SK-N-SH treated with all-trans-retinoic acid at 6 μM for 48 hours (cell line): ENCODE measurements around the gene CGB7.

Source experiments
- ATAC-seq: fragments of 200-7000 bp; cut with Tn5 transposase; 3 replicates; pipeline ENCODE4 v1.9.1; 2020; ENCODE audit warnings: mild to moderate bottlenecking, moderate library complexity
- ARNTL ChIP-seq: fragments of 450-650 bp; formaldehyde crosslinking; IDR thresholded peaks from 2 replicates; pipeline ENCODE4 v1.5.0; 2020; ENCODE audit warnings: low read depth, mild to moderate bottlenecking, moderate library complexity, borderline replicate concordance
- BACH2 ChIP-seq: fragments of 250-450 bp; sonication (Bioruptor Pico); IDR thresholded peaks from 2 replicates; pipeline ENCODE4 v1.9.0; 2021; ENCODE audit warnings: mild to moderate bottlenecking, borderline replicate concordance
- CSDC2 ChIP-seq: fragments of 250-450 bp; sonication (Bioruptor Pico); IDR thresholded peaks from 2 replicates; pipeline ENCODE4 v1.5.0; 2020; ENCODE audit warnings: mild to moderate bottlenecking, moderate library complexity
- ESRRG ChIP-seq: fragments of 250-450 bp; sonication (Bioruptor Pico); IDR thresholded peaks from 2 replicates; pipeline ENCODE4 v1.6.1; 2021; ENCODE audit warnings: mild to moderate bottlenecking
- ISL1 ChIP-seq: fragments of 250-450 bp; sonication (Bioruptor Pico); IDR thresholded peaks from 2 replicates; pipeline ENCODE4 v2.1.2; 2022; ENCODE audit warnings: mild to moderate bottlenecking, moderate library complexity
- OSR1 ChIP-seq: fragments of 250-450 bp; sonication (Bioruptor Pico); IDR thresholded peaks from 2 replicates; pipeline ENCODE4 v1.8.0; 2022; ENCODE audit warnings: moderate library complexity, mild to moderate bottlenecking, inconsistent platforms
- RARB ChIP-seq: fragments of 250-450 bp; sonication (Bioruptor Pico); IDR thresholded peaks from 2 replicates; pipeline ENCODE4 v1.8.0; 2021; ENCODE audit warnings: mild to moderate bottlenecking, moderate library complexity
- SNAI2 ChIP-seq: fragments of 250-450 bp; sonication (Bioruptor Pico); IDR thresholded peaks from 2 replicates; pipeline ENCODE4 v1.5.0; 2020; ENCODE audit warnings: mild to moderate bottlenecking, moderate library complexity
- TCF4 ChIP-seq: fragments of 250-450 bp; sonication (Bioruptor Pico); IDR thresholded peaks from 2 replicates; pipeline ENCODE4 v1.8.0; 2021; ENCODE audit warnings: mild to moderate bottlenecking, moderate library complexity, borderline replicate concordance
- TOX ChIP-seq: fragments of 250-450 bp; sonication (Bioruptor Pico); IDR thresholded peaks from 2 replicates; pipeline ENCODE4 v1.8.0; 2021; ENCODE audit warnings: mild to moderate bottlenecking, moderate library complexity, borderline replicate concordance
- ZC3H10 ChIP-seq: fragments of 250-450 bp; sonication (Bioruptor Pico); IDR thresholded peaks from 2 replicates; pipeline ENCODE4 v1.5.1; 2021; ENCODE audit warnings: mild to moderate bottlenecking, moderate library complexity
- ZFP3 ChIP-seq: fragments of 250-450 bp; sonication (Bioruptor Pico); IDR thresholded peaks from 2 replicates; pipeline ENCODE4 v1.5.0; 2020; ENCODE audit warnings: mild to moderate bottlenecking, moderate library complexity
- ZNF70 ChIP-seq: fragments of 450-650 bp; formaldehyde crosslinking; IDR thresholded peaks from 2 replicates; pipeline ENCODE4 v1.5.0; 2020; ENCODE audit warnings: mild to moderate bottlenecking, moderate library complexity
- ZNF8 ChIP-seq: fragments of 450-650 bp; formaldehyde crosslinking; IDR thresholded peaks from 2 replicates; pipeline ENCODE4 v1.5.0; 2020; ENCODE audit warnings: mild to moderate bottlenecking, moderate library complexity
- TF ChIP-seq, protein P1 (sequence below): fragments of 250-450 bp; sonication (Bioruptor Pico); IDR thresholded peaks from 2 replicates; pipeline ENCODE4 v1.8.0; 2021; ENCODE audit warnings: low read depth, mild to moderate bottlenecking, moderate library complexity, borderline replicate concordance
- TF ChIP-seq, protein P2 (sequence below): fragments of 250-450 bp; sonication (Bioruptor Pico); IDR thresholded peaks from 2 replicates; pipeline ENCODE4 v1.5.1; 2020; ENCODE audit warnings: low read depth, mild to moderate bottlenecking, moderate library complexity
- TF ChIP-seq, protein P3 (sequence below): fragments of 250-450 bp; sonication (Bioruptor Pico); IDR thresholded peaks from 2 replicates; pipeline ENCODE4 v1.8.0; 2020; ENCODE audit warnings: mild to moderate bottlenecking, moderate library complexity, borderline replicate concordance
- TF ChIP-seq, protein P4 (sequence below): fragments of 250-450 bp; sonication (Bioruptor Pico); IDR thresholded peaks from 2 replicates; pipeline ENCODE4 v1.5.1; 2021; ENCODE audit warnings: mild to moderate bottlenecking, moderate library complexity
- TF ChIP-seq, protein P5 (sequence below): fragments of 250-450 bp; sonication (Bioruptor Pico); IDR thresholded peaks from 2 replicates; pipeline ENCODE4 v1.5.0; 2020; ENCODE audit warnings: mild to moderate bottlenecking, moderate library complexity

CGB7 gene

DNA sequence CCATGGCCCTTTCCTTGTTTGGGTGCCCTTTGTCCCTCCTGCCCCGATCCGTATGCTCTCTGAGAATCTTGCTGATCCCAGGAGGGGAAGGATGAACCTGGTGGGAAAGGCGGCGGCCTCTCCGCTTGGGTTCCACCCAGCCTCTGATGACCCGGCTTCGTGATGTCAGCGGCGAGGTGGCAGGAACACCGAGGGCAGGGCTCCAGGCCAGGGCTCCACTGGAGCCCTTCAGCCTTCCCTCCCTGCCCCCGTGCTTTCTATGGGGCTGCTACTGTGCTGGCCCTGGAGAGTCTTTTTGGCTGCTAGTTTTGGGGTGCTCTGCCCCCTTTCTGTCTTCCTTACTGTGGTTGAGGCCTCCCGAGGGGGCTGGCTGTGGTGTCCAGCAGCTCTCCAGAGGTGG, 44.8 kb upstream of the CGB7 start (continued):
- TF ChIP-seq CSDC2 (no peak), ARNTL (CRISPR knock-in tag) (no peak), BACH2 (no peak), ISL1 (no peak), ZNF8 (CRISPR knock-in tag) (no peak), ESRRG (CRISPR knock-in tag) (no peak), ZNF70 (CRISPR knock-in tag) (no peak)
- TF ChIP-seq, protein P1, sequence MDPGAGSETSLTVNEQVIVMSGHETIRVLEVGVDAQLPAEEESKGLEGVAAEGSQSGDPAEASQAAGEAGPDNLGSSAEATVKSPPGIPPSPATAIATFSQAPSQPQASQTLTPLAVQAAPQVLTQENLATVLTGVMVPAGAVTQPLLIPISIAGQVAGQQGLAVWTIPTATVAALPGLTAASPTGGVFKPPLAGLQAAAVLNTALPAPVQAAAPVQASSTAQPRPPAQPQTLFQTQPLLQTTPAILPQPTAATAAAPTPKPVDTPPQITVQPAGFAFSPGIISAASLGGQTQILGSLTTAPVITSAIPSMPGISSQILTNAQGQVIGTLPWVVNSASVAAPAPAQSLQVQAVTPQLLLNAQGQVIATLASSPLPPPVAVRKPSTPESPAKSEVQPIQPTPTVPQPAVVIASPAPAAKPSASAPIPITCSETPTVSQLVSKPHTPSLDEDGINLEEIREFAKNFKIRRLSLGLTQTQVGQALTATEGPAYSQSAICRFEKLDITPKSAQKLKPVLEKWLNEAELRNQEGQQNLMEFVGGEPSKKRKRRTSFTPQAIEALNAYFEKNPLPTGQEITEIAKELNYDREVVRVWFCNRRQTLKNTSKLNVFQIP = no peak
- TF ChIP-seq, protein P2, sequence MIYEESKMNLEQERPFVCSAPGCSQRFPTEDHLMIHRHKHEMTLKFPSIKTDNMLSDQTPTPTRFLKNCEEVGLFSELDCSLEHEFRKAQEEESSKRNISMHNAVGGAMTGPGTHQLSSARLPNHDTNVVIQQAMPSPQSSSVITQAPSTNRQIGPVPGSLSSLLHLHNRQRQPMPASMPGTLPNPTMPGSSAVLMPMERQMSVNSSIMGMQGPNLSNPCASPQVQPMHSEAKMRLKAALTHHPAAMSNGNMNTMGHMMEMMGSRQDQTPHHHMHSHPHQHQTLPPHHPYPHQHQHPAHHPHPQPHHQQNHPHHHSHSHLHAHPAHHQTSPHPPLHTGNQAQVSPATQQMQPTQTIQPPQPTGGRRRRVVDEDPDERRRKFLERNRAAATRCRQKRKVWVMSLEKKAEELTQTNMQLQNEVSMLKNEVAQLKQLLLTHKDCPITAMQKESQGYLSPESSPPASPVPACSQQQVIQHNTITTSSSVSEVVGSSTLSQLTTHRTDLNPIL = no peak
- TF ChIP-seq, protein P3, sequence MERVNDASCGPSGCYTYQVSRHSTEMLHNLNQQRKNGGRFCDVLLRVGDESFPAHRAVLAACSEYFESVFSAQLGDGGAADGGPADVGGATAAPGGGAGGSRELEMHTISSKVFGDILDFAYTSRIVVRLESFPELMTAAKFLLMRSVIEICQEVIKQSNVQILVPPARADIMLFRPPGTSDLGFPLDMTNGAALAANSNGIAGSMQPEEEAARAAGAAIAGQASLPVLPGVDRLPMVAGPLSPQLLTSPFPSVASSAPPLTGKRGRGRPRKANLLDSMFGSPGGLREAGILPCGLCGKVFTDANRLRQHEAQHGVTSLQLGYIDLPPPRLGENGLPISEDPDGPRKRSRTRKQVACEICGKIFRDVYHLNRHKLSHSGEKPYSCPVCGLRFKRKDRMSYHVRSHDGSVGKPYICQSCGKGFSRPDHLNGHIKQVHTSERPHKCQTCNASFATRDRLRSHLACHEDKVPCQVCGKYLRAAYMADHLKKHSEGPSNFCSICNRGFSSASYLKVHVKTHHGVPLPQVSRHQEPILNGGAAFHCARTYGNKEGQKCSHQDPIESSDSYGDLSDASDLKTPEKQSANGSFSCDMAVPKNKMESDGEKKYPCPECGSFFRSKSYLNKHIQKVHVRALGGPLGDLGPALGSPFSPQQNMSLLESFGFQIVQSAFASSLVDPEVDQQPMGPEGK = no peak

DNA sequence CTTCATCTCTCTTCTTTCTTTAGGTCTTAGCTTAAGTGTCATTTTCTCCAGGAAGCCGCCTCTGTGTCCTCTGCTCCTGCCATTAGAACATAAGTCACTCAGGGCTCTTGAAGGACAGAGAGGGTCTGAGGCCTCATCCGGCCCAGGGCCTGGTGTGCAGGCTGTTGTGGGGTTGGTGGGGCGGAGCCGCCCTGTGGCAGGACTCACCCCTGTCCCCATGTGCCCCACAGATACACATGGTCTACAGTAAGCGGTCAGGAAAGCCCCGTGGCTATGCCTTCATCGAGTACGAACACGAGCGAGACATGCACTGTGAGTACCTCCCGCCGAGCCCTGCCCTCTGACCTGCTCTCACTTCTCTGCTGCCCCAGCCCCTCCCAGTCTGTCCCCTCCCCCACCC, 43.6 kb upstream of the CGB7 start:
- ATAC-seq = no peak
- TF ChIP-seq ARNTL (CRISPR knock-in tag) (no peak), OSR1 (CRISPR knock-in tag) (no peak), ZFP3 (CRISPR knock-in tag) (no peak), SNAI2 (CRISPR knock-in tag) (no peak), TOX (CRISPR knock-in tag) (no peak), CSDC2 (no peak), ZC3H10 (CRISPR knock-in tag) (no peak), ZNF70 (CRISPR knock-in tag) (no peak), BACH2 (no peak), ESRRG (CRISPR knock-in tag) (no peak)
- TF ChIP-seq, protein P1 = no peak
- TF ChIP-seq, protein P4, sequence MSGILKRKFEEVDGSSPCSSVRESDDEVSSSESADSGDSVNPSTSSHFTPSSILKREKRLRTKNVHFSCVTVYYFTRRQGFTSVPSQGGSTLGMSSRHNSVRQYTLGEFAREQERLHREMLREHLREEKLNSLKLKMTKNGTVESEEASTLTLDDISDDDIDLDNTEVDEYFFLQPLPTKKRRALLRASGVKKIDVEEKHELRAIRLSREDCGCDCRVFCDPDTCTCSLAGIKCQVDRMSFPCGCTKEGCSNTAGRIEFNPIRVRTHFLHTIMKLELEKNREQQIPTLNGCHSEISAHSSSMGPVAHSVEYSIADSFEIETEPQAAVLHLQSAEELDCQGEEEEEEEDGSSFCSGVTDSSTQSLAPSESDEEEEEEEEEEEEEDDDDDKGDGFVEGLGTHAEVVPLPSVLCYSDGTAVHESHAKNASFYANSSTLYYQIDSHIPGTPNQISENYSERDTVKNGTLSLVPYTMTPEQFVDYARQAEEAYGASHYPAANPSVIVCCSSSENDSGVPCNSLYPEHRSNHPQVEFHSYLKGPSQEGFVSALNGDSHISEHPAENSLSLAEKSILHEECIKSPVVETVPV (CRISPR knock-in tag) = no peak
- TF ChIP-seq, protein P3 = no peak
- TF ChIP-seq, protein P5, sequence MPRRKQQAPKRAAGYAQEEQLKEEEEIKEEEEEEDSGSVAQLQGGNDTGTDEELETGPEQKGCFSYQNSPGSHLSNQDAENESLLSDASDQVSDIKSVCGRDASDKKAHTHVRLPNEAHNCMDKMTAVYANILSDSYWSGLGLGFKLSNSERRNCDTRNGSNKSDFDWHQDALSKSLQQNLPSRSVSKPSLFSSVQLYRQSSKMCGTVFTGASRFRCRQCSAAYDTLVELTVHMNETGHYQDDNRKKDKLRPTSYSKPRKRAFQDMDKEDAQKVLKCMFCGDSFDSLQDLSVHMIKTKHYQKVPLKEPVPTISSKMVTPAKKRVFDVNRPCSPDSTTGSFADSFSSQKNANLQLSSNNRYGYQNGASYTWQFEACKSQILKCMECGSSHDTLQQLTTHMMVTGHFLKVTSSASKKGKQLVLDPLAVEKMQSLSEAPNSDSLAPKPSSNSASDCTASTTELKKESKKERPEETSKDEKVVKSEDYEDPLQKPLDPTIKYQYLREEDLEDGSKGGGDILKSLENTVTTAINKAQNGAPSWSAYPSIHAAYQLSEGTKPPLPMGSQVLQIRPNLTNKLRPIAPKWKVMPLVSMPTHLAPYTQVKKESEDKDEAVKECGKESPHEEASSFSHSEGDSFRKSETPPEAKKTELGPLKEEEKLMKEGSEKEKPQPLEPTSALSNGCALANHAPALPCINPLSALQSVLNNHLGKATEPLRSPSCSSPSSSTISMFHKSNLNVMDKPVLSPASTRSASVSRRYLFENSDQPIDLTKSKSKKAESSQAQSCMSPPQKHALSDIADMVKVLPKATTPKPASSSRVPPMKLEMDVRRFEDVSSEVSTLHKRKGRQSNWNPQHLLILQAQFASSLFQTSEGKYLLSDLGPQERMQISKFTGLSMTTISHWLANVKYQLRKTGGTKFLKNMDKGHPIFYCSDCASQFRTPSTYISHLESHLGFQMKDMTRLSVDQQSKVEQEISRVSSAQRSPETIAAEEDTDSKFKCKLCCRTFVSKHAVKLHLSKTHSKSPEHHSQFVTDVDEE (CRISPR knock-in tag) = no peak

DNA sequence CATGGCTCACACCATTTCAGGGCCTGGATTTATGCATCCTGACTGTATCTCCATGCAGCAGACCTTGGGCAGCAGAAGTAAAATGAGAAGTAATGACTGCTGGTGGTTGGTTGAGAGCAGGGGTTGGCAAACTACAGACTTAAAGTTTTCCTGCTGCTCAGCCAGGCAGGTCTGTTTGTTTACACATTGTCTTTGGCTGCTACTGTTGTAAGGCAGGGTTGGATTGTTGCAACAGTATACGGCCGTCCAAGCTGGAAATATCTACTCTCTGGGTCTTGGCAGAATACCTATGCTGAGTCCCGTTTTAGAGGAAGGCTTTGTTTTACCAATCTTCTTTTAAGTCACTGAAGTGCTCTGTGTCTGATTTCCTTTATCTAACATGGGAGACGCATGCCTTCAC, 41.2 kb upstream of the CGB7 start:
- TF ChIP-seq, protein P5 (CRISPR knock-in tag) = no peak
- TF ChIP-seq ZNF8 (CRISPR knock-in tag) (no peak), ARNTL (CRISPR knock-in tag) (no peak), ZNF70 (CRISPR knock-in tag) (no peak), SNAI2 (CRISPR knock-in tag) (no peak), TOX (CRISPR knock-in tag) (no peak), TCF4 (CRISPR knock-in tag) (no peak), CSDC2 (no peak), ESRRG (CRISPR knock-in tag) (no peak), RARB (CRISPR knock-in tag) (no peak)
- no peak for ATAC-seq
